HG03108 (cell line): ENCODE measurements around the gene RNPS1.

Source experiments
- ATAC-seq: cut with Tn5 transposase; IDR thresholded peaks from one replicate; pipeline ENCODE4 v1.9.1; 2021; ENCODE audit warnings: moderate library complexity; ENCODE audit not compliant: unreplicated experiment

Gene RNPS1

GRCh38 chr16:2216330-2216729 lies 51.6 kb downstream of the RNPS1 start:
- no peak for ATAC-seq

DNA sequence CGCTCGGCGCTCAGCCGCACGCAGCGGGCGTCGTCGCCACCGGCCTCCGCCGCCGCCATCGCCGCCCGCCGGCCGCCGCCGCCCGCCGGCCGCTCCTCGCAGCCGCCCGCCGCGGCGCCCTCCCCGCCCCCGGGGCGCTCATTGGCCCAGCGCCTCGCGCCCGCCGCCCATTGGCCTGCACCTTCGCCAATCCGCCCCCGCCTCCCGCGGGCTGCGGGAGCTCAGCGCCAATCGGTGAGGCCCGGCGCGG lies 53.3 kb downstream of the RNPS1 start, which contains the start of gene PGP:
PGP (minus strand) TSS at position 122 of the 250 bp plus-strand sequence; CDS start at position 59, 63 bp downstream.
- ATAC-seq, result peak; percentile 85

GRCh38 chr16:2213817-2214718 lies 53.9 kb downstream of the RNPS1 start:
- ATAC-seq, result no peak

GRCh38 chr16:2212362-2213324 lies 55.3 kb downstream of the RNPS1 start:
- ATAC-seq, result no peak

- no peak for ATAC-seq
These were observed 56.0 kb downstream of the RNPS1 start for GRCh38 chr16:2211923-2212347.

DNA sequence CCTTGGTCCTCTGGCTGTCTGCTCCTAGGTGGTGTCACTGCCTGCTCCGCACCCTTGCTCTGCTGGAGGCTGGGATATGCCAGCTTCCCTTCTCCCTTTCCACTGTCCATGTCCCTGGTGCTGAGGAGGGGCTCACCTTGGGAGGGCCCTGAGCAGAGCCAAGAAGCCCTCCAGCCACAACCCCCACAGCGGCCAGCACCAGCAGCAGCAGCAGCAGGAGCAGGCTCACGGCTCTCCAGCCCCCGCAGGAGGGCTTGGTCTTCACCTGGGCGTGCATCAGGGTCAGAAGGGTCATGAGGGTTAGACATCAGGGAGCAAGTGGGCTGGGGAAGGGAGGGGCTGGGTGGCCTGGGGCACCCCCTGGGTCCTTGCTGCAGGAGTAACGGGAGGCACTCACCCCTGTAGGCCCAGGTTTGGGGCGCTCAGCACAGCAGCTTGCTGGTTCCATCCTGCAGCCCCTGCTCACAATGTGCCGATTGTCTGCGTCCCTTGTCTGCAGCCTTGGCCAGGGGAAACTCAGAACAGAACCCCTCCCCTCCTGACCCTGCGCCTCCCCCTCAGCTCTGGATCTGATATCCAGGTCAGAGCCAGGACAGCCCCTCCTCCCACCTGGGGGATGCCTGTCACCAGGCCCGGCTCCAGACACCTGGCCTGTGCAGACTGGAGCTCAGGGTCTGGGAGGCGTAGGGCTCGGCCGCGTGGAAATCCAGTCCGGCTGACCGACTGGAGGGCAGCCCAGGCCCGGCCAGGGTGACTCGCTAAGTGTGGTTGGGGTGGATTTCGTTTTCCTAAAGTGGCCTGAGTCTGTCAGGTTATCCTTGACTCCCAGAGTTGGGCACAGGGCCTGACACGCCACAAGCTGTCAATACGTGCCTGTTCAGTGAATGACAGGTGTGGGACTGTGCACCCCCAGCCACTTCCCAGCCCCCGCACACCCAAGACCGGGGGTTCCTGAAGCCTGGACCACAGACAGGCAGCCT lies 57.2 kb downstream of the RNPS1 start, which contains the start of gene BRICD5:
BRICD5 (minus strand) TSS at position 478 of the 980 bp plus-strand sequence; CDS start at position 448, 30 bp downstream.
- ATAC-seq, result no peak

GRCh38 chr16:2210009-2210332 lies 58.0 kb downstream of the RNPS1 start:
- no peak for ATAC-seq

GRCh38 chr16:2209258-2210008 lies 58.5 kb downstream of the RNPS1 start:
- no peak for ATAC-seq

DNA sequence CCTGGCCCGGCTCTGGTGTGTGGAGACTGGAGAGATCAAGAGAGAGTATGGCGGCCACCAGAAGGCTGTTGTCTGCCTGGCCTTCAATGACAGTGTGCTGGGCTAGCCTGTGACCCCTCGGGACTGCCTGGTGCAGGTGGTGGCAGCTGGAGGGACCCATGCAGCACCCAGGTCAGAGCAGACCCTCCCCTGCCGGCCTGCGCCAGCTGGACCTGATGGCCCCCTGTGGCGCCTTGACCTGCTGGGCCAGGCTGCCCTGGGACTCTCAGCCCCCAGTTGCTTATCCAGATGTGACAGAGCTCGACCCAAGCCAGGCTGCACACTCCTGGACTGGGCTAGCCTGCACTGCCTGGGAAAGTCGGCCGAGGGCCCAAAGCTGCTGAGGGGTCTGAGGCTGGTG lies 59.2 kb downstream of the RNPS1 start:
- no peak for ATAC-seq

GRCh38 chr16:2208308-2208707 lies 59.6 kb downstream of the RNPS1 start:
- no peak for ATAC-seq

DNA sequence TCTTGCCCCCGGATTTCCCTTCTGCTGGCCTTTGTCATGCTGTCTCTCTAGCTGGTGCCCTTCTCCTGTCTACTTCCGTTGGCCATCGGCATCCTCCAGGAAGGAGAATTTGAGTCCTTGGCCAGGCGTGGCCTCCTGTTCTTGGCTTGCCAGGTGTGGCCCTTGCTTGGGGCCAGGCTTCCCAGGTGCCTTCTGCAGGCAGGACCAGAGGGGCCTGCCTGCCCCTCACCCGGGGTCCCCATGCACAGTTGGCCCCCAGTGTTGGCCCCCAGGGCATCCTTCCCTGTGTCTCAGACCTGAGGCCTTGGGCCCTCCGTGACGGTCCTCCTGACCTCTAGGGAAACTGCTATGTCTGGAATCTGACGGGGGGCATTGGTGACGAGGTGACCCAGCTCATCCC lies 60.1 kb downstream of the RNPS1 start:
- no peak for ATAC-seq

GRCh38 chr16:2206780-2207433 lies 61.0 kb downstream of the RNPS1 start:
- no peak for ATAC-seq

DNA sequence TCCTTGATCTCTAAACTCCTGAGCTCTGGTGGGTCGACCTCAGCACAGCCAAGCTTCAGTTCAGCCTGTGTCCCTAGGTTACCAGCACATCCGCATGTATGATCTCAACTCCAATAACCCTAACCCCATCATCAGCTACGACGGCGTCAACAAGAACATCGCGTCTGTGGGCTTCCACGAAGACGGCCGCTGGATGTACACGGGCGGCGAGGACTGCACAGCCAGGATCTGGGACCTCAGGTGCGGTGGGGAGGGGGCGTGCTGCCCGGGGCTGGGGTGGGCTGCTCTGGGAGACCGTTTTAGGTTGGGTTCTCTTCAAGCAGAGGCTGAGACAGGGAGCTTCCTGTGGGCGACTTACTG lies 61.5 kb downstream of the RNPS1 start:
- no peak for ATAC-seq

DNA sequence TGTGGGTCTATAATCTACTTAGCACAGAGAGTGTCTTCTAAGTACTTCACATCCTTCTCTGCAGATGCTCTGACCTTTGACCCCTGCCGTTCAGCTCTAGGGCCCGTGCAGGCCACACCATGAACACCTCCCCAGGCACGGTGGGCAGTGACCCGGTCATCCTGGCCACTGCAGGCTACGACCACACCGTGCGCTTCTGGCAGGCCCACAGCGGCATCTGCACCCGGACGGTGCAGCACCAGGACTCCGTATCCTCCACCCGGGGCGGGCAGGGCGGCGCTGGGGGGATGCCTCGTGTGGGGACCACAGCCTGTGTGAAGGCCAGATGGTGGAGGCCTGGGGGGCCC lies 62.0 kb downstream of the RNPS1 start:
- ATAC-seq, result peak; percentile 4

GRCh38 chr16:2205104-2205966 lies 62.6 kb downstream of the RNPS1 start, which contains the start of gene MLST8:
MLST8 (plus strand) TSS chr16:2205454; CDS start chr16:2206086, 632 bp downstream.
- ATAC-seq, result peak; percentile 64

DNA sequence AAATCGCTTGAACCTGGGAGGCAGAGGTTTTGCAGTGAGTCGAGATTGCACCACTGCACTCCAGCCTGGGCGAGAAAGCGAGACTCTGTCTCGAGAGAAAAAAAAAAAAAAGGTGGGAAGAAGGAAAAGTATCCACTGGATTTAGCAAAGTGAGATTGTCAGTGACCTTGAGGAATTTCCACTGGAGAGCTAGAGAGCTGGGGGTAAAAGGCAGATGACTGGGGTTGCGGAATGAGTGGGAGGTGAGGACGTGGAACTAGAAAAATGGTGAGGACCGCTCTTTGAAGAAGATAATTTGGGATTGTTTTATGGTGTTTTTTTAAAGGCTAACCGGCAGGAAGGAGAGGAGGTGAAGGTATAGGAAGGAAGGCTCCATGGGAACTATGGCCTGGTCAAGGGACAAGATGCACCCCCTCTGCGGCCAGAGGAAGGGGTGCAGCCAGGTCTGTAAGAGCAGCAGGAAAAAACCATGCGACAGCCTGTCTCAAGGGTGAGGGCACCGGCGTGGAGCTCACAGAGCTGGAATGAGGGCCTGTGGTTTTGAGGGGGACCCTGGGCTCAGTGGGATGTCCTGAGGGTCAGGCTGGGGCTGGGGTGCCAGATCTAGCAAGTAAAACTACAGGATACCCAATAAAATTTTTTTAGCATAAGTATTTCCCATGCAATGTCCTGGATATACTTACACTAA lies 63.4 kb downstream of the RNPS1 start:
- ATAC-seq, result no peak
